22Rv1 (cell line): Measurements from ENCODE around the gene HEXD.

Source experiments
- H3K27ac ChIP-seq: fragments of 450-650 bp; 2 replicates; pipeline ENCODE4 v1.5.1; 2017
- CTCF ChIP-seq: fragments of 450-650 bp; IDR thresholded peaks from 2 replicates; pipeline ENCODE4 v1.5.1; 2017; ENCODE audit warnings: mild to moderate bottlenecking
- ZFX ChIP-seq: fragments of 450-650 bp; IDR thresholded peaks from 2 replicates; pipeline ENCODE4 v1.6.1; 2017; ENCODE audit warnings: antibody characterized with exemption, borderline replicate concordance

Gene HEXD

GRCh38 chr17:82429824-82430223, 11.7 kb downstream of the HEXD start:
- no peak overlapping the region for H3K27ac ChIP-seq
- no peak for TF ChIP-seq ZFX
- no peak for TF ChIP-seq CTCF

GRCh38 chr17:82432017-82432416, 13.9 kb downstream of the HEXD start:
- TF ChIP-seq ZFX (no peak), CTCF (no peak)
- no peak overlapping the region for H3K27ac ChIP-seq

- TF ChIP-seq ZFX (no peak), CTCF (no peak)
- H3K27ac ChIP-seq = no peak overlapping the region
These were observed 15.5 kb downstream of the HEXD start for GRCh38 chr17:82433560-82434215.

- no peak overlapping the region for H3K27ac ChIP-seq
- TF ChIP-seq CTCF (no peak), ZFX (no peak)
These were observed 16.0 kb downstream of the HEXD start for GRCh38 chr17:82434216-82434565.

- TF ChIP-seq ZFX = no peak
- TF ChIP-seq CTCF = no peak
- no peak overlapping the region for H3K27ac ChIP-seq
These were observed 17.0 kb downstream of the HEXD start for GRCh38 chr17:82435103-82435502.

- TF ChIP-seq ZFX (no peak), CTCF (no peak)
- peak overlapping the region; percentile 46; the same call in 1 of the 2 replicates for H3K27ac ChIP-seq
These were observed 17.7 kb downstream of the HEXD start for GRCh38 chr17:82435601-82436583.
